ENCODE data around the gene ABLIM1.

The ABLIM1 gene

GRCh38 chr10:114402233-114402632 is 255.8 kb downstream of the ABLIM1 start:
- Mint-ChIP-seq H3K9me3 (no peaks in the 10 kb centered on the region), H3K27ac (no peak overlapping the region), H3K36me3 (no peaks in the 10 kb centered on the region), H3K4me3 (no peak overlapping the region), H3K4me1 (peaks cover 3% of the 10 kb centered on the region), H3K27me3 (peaks cover 32% of the 10 kb centered on the region)
- DNase-seq (ENCODE audit: low spot score in 2 of 2) (no peak), ATAC-seq (ENCODE audit: low read depth) (no peak)

GRCh38 chr10:114401195-114401791 is 256.8 kb downstream of the ABLIM1 start:
- Mint-ChIP-seq H3K27me3 (peaks cover 32% of the 10 kb centered on the region), H3K4me1 (peaks cover 3% of the 10 kb centered on the region), H3K4me3 (no peak overlapping the region), H3K9me3 (no peaks in the 10 kb centered on the region), H3K27ac (no peak overlapping the region), H3K36me3 (no peaks in the 10 kb centered on the region)
- ATAC-seq (ENCODE audit: low read depth) (no peak), DNase-seq (ENCODE audit: low spot score in 2 of 2) (no peak)

GRCh38 chr10:114400091-114400490 is 258.0 kb downstream of the ABLIM1 start:
- ATAC-seq (ENCODE audit: low read depth) = no peak
- H3K27me3 Mint-ChIP-seq = peaks cover 25% of the 10 kb centered on the region
- no peaks in the 10 kb centered on the region for H3K9me3 Mint-ChIP-seq
- H3K36me3 Mint-ChIP-seq = no peaks in the 10 kb centered on the region
- H3K27ac Mint-ChIP-seq = no peak overlapping the region
- peaks cover 3% of the 10 kb centered on the region for H3K4me1 Mint-ChIP-seq
- H3K4me3 Mint-ChIP-seq = no peak overlapping the region
- no peak for DNase-seq (ENCODE audit: low spot score in 2 of 2)

- Mint-ChIP-seq H3K4me1 (peaks cover 3% of the 10 kb centered on the region), H3K4me3 (no peak overlapping the region), H3K9me3 (no peaks in the 10 kb centered on the region), H3K36me3 (no peaks in the 10 kb centered on the region), H3K27me3 (peaks cover 23% of the 10 kb centered on the region), H3K27ac (no peak overlapping the region)
- DNase-seq (ENCODE audit: low spot score in 2 of 2) (no peak), ATAC-seq (ENCODE audit: low read depth) (no peak)
Measured at GRCh38 chr10:114399576-114399975, 258.5 kb downstream of the ABLIM1 start.

- H3K4me3 Mint-ChIP-seq = no peak overlapping the region
- ATAC-seq (ENCODE audit: low read depth) = no peak
- no peak for DNase-seq (ENCODE audit: low spot score in 2 of 2)
- H3K36me3 Mint-ChIP-seq = no peaks in the 10 kb centered on the region
- H3K9me3 Mint-ChIP-seq = no peaks in the 10 kb centered on the region
- H3K27me3 Mint-ChIP-seq = peaks cover 25% of the 10 kb centered on the region
- peaks cover 3% of the 10 kb centered on the region for H3K4me1 Mint-ChIP-seq
- no peak overlapping the region for H3K27ac Mint-ChIP-seq
Measured at GRCh38 chr10:114398587-114399331, 259.3 kb downstream of the ABLIM1 start.

GRCh38 chr10:114397651-114398145 is 260.4 kb downstream of the ABLIM1 start:
- DNase-seq (ENCODE audit: low spot score in 2 of 2) (no peak), ATAC-seq (ENCODE audit: low read depth) (no peak)
- Mint-ChIP-seq H3K27ac (no peak overlapping the region), H3K4me1 (no peaks in the 10 kb centered on the region), H3K36me3 (no peaks in the 10 kb centered on the region), H3K9me3 (no peaks in the 10 kb centered on the region), H3K4me3 (no peak overlapping the region), H3K27me3 (peaks cover 29% of the 10 kb centered on the region)

- peaks cover 25% of the 10 kb centered on the region for H3K27me3 Mint-ChIP-seq
- no peak overlapping the region for H3K4me3 Mint-ChIP-seq
- H3K36me3 Mint-ChIP-seq = no peaks in the 10 kb centered on the region
- ATAC-seq (ENCODE audit: low read depth) = no peak
- DNase-seq (ENCODE audit: low spot score in 2 of 2) = no peak
- no peak overlapping the region for H3K27ac Mint-ChIP-seq
- no peaks in the 10 kb centered on the region for H3K4me1 Mint-ChIP-seq
- no peaks in the 10 kb centered on the region for H3K9me3 Mint-ChIP-seq
Measured at GRCh38 chr10:114396464-114396863, 261.6 kb downstream of the ABLIM1 start.

- no peaks in the 10 kb centered on the region for H3K4me1 Mint-ChIP-seq
- no peak for DNase-seq (ENCODE audit: low spot score in 2 of 2)
- H3K27ac Mint-ChIP-seq = no peak overlapping the region
- no peaks in the 10 kb centered on the region for H3K36me3 Mint-ChIP-seq
- H3K4me3 Mint-ChIP-seq = no peak overlapping the region
- no peak for ATAC-seq (ENCODE audit: low read depth)
- H3K9me3 Mint-ChIP-seq = no peaks in the 10 kb centered on the region
- H3K27me3 Mint-ChIP-seq = peaks cover 20% of the 10 kb centered on the region
Measured at GRCh38 chr10:114395366-114396022, 262.6 kb downstream of the ABLIM1 start.

GRCh38 chr10:114394531-114394930 is 263.5 kb downstream of the ABLIM1 start:
- DNase-seq (ENCODE audit: low spot score in 2 of 2) (no peak), ATAC-seq (ENCODE audit: low read depth) (no peak)
- H3K27me3 Mint-ChIP-seq = peaks cover 21% of the 10 kb centered on the region
- H3K36me3 Mint-ChIP-seq = no peaks in the 10 kb centered on the region
- no peak overlapping the region for H3K4me3 Mint-ChIP-seq
- no peak overlapping the region for H3K27ac Mint-ChIP-seq
- no peaks in the 10 kb centered on the region for H3K4me1 Mint-ChIP-seq
- H3K9me3 Mint-ChIP-seq = no peaks in the 10 kb centered on the region

- Mint-ChIP-seq H3K36me3 (no peaks in the 10 kb centered on the region), H3K4me1 (no peaks in the 10 kb centered on the region), H3K4me3 (no peak overlapping the region), H3K27me3 (peaks cover 18% of the 10 kb centered on the region), H3K27ac (no peak overlapping the region), H3K9me3 (no peaks in the 10 kb centered on the region)
- ATAC-seq (ENCODE audit: low read depth) (no peak), DNase-seq (ENCODE audit: low spot score in 2 of 2) (no peak)
Measured at GRCh38 chr10:114393886-114394285, 264.2 kb downstream of the ABLIM1 start.

GRCh38 chr10:114393482-114393881 is 264.6 kb downstream of the ABLIM1 start:
- ATAC-seq (ENCODE audit: low read depth) = no peak
- Mint-ChIP-seq H3K4me1 (no peaks in the 10 kb centered on the region), H3K4me3 (no peak overlapping the region), H3K27ac (no peak overlapping the region), H3K27me3 (peaks cover 16% of the 10 kb centered on the region), H3K9me3 (no peaks in the 10 kb centered on the region), H3K36me3 (no peaks in the 10 kb centered on the region)
- DNase-seq (ENCODE audit: low spot score in 2 of 2) = no peak

- ATAC-seq (ENCODE audit: low read depth) (no peak), DNase-seq (ENCODE audit: low spot score in 2 of 2) (no peak)
- Mint-ChIP-seq H3K4me3 (no peak overlapping the region), H3K4me1 (no peaks in the 10 kb centered on the region), H3K27me3 (peaks cover 17% of the 10 kb centered on the region), H3K27ac (no peak overlapping the region), H3K9me3 (no peaks in the 10 kb centered on the region), H3K36me3 (no peaks in the 10 kb centered on the region)
Measured at GRCh38 chr10:114392112-114392835, 265.8 kb downstream of the ABLIM1 start.

GRCh38 chr10:114391599-114391998 is 266.5 kb downstream of the ABLIM1 start:
- Mint-ChIP-seq H3K27me3 (peaks cover 14% of the 10 kb centered on the region), H3K4me3 (no peak overlapping the region), H3K36me3 (no peaks in the 10 kb centered on the region), H3K9me3 (no peaks in the 10 kb centered on the region), H3K4me1 (no peaks in the 10 kb centered on the region), H3K27ac (no peak overlapping the region)
- ATAC-seq (ENCODE audit: low read depth) = no peak
- no peak for DNase-seq (ENCODE audit: low spot score in 2 of 2)

- DNase-seq (ENCODE audit: low spot score in 2 of 2) (no peak), ATAC-seq (ENCODE audit: low read depth) (no peak)
- H3K4me3 Mint-ChIP-seq = no peak overlapping the region
- H3K9me3 Mint-ChIP-seq = no peaks in the 10 kb centered on the region
- H3K36me3 Mint-ChIP-seq = no peaks in the 10 kb centered on the region
- no peaks in the 10 kb centered on the region for H3K4me1 Mint-ChIP-seq
- H3K27me3 Mint-ChIP-seq = peaks cover 17% of the 10 kb centered on the region
- no peak overlapping the region for H3K27ac Mint-ChIP-seq
Measured at GRCh38 chr10:114389426-114389825, 268.6 kb downstream of the ABLIM1 start.
